GM21360 (cell line): ENCODE data around the gene KRT77.
"Not testable (repeated sequence)": the region's sequence is repeated elsewhere in the genome, so short reads cannot be mapped to it uniquely, and the experiment has no call there.

Experiments used
- ATAC-seq: cut with Tn5 transposase; IDR thresholded peaks from one replicate; pipeline ENCODE4 v1.9.1; 2021; ENCODE audit warnings: mild to moderate bottlenecking, moderate library complexity; ENCODE audit not compliant: unreplicated experiment

The KRT77 gene

DNA sequence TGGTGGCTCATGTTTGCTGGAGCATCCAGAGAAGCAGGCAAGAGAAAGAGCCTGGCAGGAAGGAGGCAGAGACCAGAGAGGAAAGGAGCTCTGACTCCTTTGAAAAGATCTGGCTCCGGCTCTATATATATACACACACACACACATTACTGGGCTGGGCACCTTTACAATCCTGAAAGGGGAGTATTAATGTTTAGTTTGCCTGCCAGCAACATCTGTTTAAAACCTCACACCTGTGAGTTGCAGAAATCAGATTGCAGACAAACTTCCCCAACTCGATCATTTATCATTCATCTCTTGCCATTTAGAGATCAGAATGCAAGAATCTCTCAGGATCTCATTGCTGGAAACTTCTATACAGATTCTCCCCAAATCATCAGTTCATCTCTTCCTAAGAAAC lies at the start of gene KRT77:
Gene KRT77, minus strand, starts transcription at position 101 of the 400 bp plus-strand sequence. Its CDS starts 90 bp downstream, at position 11.
- ATAC-seq: no peak

- ATAC-seq: no peak
Measured at GRCh38 chr12:52752516-52752915, 49.2 kb upstream of the KRT77 start.

- no peak for ATAC-seq
Measured at GRCh38 chr12:52751795-52752194, 48.5 kb upstream of the KRT77 start.

- not testable (repeated sequence) for ATAC-seq
Measured at GRCh38 chr12:52750532-52750931, 47.2 kb upstream of the KRT77 start.

GRCh38 chr12:52749827-52750226 lies 46.5 kb upstream of the KRT77 start:
- ATAC-seq: no peak

DNA sequence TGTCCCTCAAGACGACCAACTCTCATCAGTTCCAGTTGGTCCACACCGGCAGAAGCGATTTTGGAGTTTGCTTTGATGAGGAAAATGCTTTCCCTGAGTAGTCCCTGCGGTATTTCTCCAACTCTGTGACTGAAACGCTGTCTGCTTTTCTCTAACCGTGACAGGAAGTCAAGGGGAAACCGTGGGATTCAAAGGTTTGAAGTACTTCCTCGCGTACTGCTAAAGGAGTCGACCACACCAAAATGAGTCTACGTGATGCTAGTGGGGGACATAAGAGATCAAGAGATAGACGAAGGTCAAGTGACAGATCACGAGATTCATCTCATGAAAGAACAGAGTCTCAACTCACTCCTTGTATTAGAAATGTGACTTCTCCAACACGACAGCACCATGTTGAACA lies 45.3 kb upstream of the KRT77 start:
- ATAC-seq: no peak

GRCh38 chr12:52745554-52745953 lies 42.2 kb upstream of the KRT77 start:
- ATAC-seq: no peak

DNA sequence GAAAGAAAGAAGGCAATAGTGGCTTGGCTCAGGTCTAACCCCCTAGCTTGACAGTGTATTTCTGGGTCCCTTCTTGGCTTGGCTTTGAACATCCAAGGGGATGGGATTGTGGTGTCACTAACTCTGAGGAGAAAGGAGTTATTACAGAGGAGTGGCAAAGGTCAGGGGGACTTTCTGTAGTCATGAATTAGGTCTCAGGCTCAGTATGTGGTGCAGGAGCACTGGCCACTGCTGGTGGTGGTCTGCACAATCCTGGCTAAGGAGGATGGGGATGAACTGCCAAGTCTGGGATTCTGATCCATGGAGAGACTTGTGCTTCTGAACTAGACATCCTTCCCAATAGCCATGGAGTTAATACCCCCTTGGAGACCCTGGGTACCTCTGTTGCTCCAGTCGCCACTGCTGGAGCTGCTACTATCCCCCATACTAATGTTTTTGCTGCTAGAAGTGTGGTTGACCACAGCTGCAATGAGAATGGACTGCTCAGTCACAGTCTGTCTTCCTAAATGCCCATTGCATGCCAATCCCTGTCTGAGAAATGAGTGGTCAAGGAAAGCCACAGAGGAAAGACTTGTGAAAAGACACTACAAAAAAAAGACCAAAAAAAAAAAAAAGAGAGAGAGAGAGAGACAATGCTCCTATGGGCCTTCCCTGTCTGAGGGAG lies 41.3 kb upstream of the KRT77 start:
- no peak for ATAC-seq

DNA sequence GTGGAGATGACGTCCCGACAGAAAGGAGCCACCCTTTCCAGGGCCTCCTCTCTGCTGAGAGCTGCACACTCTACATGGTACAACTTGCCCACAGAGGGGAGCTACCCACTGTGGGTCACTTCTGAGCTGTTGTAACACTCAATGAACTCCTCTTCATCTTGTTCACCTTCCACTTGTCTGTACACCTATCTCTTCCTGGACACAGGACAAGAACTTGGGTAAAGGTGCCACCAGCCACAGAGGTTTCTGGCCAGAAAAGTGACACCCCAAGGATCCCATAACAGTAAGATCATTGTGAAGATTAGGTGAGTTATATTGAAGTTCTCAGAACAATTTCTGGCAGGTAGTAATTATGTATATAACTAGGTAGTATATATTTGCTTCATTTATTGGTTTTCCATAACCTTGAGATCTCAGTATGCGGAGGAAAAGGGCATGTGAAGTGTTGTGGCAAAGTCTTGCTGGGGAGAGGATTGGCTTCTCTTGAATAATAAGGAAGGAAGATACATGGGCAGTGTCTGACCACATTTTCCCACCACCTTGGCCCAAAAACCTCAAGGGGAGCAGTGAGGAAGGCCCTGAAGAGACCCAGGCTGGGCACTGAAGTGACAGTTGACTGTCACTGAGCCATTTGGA lies 39.6 kb upstream of the KRT77 start:
- ATAC-seq: no peak

DNA sequence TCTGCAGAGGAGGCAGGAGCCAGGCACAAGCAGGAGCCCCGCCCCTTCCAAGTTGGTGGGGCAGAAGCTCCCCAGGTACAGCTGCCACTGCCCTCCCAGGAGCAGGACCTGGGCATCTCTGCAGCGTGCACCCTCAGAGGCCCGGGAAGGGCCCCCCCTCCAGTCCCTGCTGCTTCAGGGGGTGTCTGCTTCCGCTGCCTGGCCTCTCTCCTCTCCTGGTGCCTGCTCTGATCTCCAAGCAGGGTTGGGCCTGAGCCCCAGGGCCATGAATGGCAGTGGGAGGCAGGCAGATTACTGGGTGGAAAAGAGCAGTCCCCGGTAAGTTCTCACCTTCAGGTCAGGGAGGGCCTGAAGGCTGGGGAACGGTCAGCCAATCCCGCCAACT lies 38.9 kb upstream of the KRT77 start:
- ATAC-seq: no peak

- no peak for ATAC-seq
Measured at GRCh38 chr12:52741375-52742195, 38.3 kb upstream of the KRT77 start.

GRCh38 chr12:52740584-52740983 lies 37.3 kb upstream of the KRT77 start:
- no peak for ATAC-seq

DNA sequence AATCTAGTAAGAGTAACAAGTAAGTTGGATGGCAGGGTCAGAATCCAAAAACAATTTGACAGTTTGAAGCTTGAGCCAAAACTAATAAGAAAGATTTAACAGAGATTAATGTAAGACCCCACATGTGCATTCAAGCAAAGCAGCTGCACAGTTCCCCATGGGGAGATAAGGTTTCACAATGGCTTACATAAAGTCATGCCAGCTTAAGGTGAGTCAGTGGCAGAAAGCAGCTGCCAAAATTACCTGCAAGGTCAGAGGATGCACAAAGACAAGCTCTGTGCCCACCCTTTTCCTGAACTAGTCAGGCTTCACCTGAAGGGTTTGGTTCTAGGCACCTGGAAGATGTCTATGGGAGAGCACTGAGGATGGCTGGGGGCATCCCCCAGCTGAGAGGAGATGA lies 36.6 kb upstream of the KRT77 start:
- no peak for ATAC-seq

DNA sequence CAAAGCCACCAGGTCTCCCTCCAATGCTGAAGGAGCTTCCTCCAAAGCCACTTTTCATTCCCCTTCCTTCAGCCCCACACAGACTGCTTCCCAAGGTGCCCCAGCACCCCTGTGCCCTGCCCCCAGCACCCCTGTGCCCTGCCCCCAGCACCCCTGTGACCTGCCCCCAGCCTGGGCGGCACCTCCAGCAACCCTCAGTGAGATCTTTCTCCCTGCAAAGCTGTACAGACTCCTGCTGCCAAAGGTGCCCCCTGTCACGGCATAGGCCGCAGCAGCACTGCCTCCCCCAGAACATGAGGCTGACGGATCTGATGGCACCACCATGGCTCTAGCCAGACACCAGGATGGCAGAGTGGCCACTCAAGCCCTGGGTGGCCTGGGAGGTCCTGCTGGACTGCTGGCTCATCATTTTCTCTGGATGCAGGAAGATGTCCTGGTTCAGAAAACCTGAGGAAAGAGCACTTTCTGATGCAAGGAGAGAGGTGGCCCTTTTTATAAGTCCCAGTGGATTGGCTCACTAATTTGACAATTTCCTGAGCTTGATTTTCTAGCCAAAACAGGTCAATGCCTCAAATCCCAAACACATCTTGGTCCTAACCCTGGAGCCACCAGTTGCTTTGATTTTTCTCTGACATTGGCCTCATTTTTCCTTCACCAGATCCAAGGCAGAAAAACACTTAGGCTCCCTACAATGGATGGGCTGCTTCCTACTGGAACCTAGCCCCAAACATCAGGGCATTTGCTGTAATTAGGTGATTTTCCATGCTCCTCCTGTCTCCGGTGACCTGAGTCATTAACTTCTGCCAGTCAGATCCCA lies 32.7 kb upstream of the KRT77 start:
- ATAC-seq: no peak

- no peak for ATAC-seq
Measured at GRCh38 chr12:52735106-52735505, 31.8 kb upstream of the KRT77 start.

DNA sequence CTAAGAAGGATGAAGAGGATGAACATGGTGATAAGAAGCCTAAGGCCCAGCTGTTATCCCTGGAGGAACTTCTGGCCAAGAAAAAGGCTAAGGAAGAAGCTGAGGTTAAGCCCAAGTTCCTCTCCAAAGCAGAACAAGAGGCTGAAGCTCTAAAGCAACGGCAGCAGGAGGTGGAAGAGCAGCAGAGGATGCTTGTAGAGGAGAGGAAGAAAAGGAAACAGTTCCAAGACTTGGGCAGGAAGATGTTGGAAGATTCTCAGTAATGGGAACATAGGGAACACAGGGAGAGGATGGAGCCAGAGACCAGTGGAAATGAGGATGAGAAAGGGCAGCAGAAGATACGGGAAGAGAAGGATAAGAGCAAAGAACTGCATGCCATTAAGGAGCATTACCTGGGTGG lies 27.5 kb upstream of the KRT77 start:
- ATAC-seq: no peak

GRCh38 chr12:52730383-52730782 lies 27.1 kb upstream of the KRT77 start:
- ATAC-seq: no peak

DNA sequence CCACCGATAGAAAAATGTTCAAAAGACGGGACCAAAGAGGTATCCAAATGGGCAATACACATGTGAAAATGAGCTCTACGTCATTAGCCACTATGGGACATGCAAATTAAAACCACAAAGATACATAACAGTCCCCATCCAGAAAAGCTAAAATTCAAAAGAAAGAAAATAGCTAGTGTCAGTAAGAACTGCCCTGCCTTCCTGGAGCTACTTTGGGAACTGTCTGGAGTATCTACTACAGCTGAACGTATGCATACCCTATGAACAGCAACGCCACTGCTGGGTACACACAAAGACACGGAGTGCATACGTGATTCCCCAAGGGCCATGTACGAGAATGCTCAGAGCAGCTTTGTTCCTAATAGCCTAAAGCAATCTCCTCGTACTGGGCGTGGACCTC lies 25.8 kb upstream of the KRT77 start:
- no peak for ATAC-seq

DNA sequence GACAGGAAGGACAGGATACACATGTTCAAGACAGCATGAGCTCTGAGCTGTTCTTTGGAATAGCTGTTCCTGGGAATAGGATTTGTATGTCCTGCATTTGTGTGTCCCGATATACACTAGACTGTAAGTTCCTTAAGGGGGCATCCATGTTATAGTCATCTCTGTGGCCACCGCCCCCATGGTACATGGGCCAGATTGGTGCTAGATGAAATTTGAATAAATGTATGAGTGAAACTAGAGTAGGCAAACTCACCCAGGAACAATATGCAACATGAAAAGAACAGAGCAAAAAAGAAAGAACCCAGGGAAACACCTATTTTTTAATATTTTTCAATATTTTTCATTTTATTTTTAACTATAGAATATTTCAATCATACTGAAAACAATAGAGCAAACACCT lies 25.1 kb upstream of the KRT77 start:
- no peak for ATAC-seq

DNA sequence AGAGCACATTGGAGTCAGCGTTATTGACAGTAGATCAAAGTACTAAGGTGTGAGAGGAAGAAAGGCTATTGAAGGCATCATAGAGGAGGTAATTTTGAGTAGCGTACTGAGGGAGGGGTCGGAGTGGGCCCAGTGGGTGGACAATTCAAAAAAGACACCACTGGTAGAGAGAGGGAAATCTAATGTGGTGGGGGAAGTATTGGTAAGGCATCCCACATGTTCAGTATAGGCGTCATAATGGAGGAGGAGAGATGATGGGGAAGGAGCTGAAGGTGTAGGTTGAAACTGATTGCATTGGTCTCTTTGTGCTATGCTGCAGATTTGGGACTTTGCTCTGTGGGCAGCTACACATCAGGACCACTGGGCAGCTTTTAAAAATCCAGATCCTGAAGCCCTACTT lies 23.7 kb upstream of the KRT77 start:
- no peak for ATAC-seq

DNA sequence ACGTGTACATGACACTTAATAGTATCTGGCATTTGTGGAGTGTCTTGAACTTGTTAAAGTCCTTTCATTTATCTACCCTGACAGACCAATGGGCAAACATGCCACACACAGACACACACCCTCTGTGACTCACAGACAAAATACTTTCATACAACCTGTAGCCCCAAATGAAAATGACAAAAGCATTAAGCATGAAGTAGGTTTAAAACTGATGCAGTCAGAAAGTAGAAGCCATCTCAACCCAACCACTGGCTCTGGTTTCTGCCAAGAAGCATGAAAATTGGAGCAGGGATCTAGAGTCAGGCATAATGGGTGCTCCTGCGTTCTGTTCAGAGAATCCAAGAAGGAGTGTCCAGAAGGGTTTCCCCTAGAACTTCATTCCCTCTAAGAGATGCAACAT lies 23.1 kb upstream of the KRT77 start:
- ATAC-seq: no peak
